Activated CD4-positive, alpha-beta T cell treated with anti-CD3 and anti-CD28 coated beads, Interleukin-2, Interleukin-6, amounts not matched to agents 100 ng/mL and 50 ng/mL, durations not matched to agents 16 hours and 8 hours (primary cell): Measurements from ENCODE around the gene HPGD.

ENCODE experiments used
- DNase-seq: peaks from one replicate; pipeline ENCODE4 v3.0.0-alpha.2; 2020

Gene HPGD

GRCh38 chr4:174464949-174465348 is 57.3 kb downstream of the HPGD start:
- no peak for DNase-seq

- no peak for DNase-seq
Observed at GRCh38 chr4:174461466-174462106, 60.7 kb downstream of the HPGD start.

GRCh38 chr4:174460684-174461083 is 61.6 kb downstream of the HPGD start:
- DNase-seq, result no peak

- DNase-seq, result no peak
Observed at GRCh38 chr4:174457468-174457867, 64.8 kb downstream of the HPGD start.

- no peak for DNase-seq
Observed at GRCh38 chr4:174454815-174455473, 67.3 kb downstream of the HPGD start.

GRCh38 chr4:174451718-174452296 is 70.5 kb downstream of the HPGD start:
- no peak for DNase-seq

GRCh38 chr4:174450786-174451125 is 71.5 kb downstream of the HPGD start:
- DNase-seq, result no peak

- DNase-seq, result no peak
Observed at GRCh38 chr4:174449944-174450785, 72.1 kb downstream of the HPGD start.

- DNase-seq, result no peak
Observed at GRCh38 chr4:174449152-174449551, 73.1 kb downstream of the HPGD start.

- no peak for DNase-seq
Observed at GRCh38 chr4:174444390-174444789, 77.9 kb downstream of the HPGD start.
